Astrocyte of the cerebellum (primary cell): Measurements from ENCODE around the gene TRAF2.

Experiments
- DNase-seq: peaks from one replicate; pipeline ENCODE4 v3.0.0-alpha.2; 2011; ENCODE audit warnings: low read depth
- H3K4me3 ChIP-seq: 2 replicates; pipeline ENCODE4 v1.5.1; 2011; ENCODE audit warnings: mild to moderate bottlenecking, low read depth, low read length, moderate library complexity
- CTCF ChIP-seq: IDR thresholded peaks from 2 replicates; pipeline ENCODE4 v1.5.1; 2012; ENCODE audit warnings: low read length, low read depth, moderate library complexity, mild to moderate bottlenecking; ENCODE audit errors: missing control alignments
- in situ Hi-C: cut with HindIII; loops from 2 replicates; pipeline ENCODE4 v1.10.0; 2017; ENCODE audit warnings: low sequenced_read_pairs

Gene TRAF2

GRCh38 chr9:136952876-136953770 is 66.8 kb downstream of the TRAF2 start:
- no peak overlapping the region for H3K4me3 ChIP-seq
- TF ChIP-seq CTCF: no peak
- no peak for DNase-seq
- in situ Hi-C loops: no loop called here

DNA sequence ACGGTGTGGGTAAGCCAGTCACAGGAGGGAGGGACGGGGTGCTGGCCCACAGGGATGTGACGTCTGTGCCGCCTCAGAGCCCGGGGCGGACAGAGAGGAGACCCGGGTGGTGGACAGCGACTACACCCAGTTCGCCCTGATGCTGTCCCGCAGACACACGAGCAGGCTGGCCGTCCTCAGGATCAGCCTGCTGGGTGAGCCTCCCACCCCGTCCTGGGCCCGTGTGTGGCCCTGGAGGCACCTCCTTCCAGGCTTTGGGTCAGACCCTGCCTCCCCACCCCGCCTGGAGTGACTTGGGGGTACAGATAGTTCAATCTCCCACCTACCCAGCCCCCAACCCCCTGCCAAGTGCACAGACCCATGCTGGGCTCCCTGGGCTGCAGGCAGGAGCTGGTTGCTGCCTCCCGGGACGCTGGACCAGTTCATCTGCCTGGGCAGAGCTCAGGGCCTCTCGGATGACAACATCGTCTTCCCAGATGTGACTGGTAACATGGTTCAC is 67.5 kb downstream of the TRAF2 start:
- no peak for DNase-seq
- H3K4me3 ChIP-seq: no peak overlapping the region
- no peak for TF ChIP-seq CTCF
- in situ Hi-C loops: no loop called here

DNA sequence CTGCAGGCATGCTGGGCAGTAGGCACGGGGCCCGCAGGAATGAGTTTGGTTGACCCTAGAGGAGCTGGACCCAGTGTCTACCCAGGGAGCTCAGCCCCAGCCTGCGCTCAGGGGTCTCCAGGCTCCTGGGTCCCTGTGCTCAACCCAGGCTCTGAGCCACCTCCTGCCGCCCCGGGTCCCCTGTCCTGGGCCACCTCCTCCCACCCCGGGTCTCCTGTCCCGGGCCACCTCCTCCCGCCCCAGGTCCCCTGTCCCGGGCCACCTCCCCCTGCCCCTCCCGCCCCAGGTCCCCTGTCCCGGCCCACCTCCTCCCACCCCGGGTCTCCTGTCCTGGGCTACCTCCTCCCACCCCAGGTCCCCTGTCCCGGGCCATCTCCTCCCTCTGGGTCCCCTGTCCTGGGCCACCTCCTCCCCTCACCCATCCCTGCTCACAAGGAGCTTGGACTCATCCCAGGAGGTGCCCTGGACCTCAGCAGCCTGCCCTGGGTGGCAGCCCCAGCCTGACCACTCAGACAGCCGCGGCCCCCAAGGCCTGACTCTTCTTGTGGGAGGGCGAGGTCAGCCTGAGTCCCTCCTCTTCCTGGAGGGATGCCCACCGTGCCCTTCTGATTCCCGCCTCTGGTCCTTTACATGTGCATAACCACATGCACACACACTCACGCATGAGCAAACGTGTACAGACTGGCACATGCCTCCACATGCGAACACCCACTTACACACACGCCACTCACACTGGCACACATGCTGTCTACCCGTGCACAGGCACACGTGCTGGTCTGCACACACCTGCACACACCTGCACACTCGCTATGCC is 68.2 kb downstream of the TRAF2 start:
- TF ChIP-seq CTCF: no peak
- in situ Hi-C loops: no loop called here
- no peak overlapping the region for H3K4me3 ChIP-seq
- DNase-seq: no peak

- TF ChIP-seq CTCF: no peak
- no peak overlapping the region for H3K4me3 ChIP-seq
- in situ Hi-C loops: no loop called here
- DNase-seq: no peak
Measured at GRCh38 chr9:136955202-136955942, 69.1 kb downstream of the TRAF2 start.

- TF ChIP-seq CTCF: no peak
- H3K4me3 ChIP-seq: no peak overlapping the region
- in situ Hi-C loops: no loop called here
- DNase-seq: no peak
Measured at GRCh38 chr9:136955943-136956335, 69.6 kb downstream of the TRAF2 start.

DNA sequence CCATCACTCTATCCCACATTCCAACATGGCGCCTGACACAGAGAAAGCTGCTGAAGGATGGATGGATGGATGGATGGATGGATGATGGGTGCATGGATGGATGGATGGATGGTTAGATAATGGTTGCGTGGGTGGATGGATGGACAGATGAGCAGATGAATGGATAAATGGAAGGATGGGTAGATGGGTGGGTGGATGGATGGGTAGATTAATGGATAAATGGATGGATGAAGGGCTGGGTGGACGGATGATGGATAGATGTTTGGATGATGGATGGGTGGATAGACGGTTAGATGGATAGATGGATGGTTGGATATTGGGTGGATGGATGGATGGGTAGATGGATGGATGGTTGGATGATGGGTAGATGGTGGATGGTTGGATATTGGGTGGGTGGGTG is 70.3 kb downstream of the TRAF2 start:
- TF ChIP-seq CTCF: no peak
- in situ Hi-C loops: no loop called here
- no peak overlapping the region for H3K4me3 ChIP-seq
- no peak for DNase-seq
